ENCODE data around the gene TTYH2. TPM values are rescaled to one million over a fixed set of nuclear protein-coding genes. Genes with fewer than 3 reads are reported as not detected.

The TTYH2 gene
- polyA plus RNA-seq, 1 of the 3 experiments (the other 2 are of a cell fraction) = 16.1 TPM

DNA sequence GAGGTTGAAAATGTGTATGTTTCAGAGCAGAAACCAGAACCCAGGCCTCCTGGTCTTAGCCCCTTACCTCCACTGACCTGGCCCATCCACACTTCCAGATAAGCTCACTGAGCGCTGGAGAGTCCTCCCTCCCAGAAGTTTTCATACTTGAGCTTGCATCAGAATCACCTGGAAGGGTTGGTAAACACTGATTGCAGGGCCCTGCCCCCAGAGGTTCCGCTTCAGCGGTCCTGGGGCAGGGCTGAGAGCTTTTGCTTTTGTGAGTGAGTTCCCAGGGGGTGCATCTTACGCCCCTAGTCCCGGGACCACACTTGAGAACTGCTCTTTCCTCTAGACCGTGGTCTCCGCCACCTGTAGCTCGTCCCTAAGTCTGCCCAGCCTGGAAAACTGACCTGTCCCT lies 20.6 kb downstream of the TTYH2 start:
- no peaks in the 10 kb centered on the region for H3F3A ChIP-seq (replicated peaks; ENCODE audit: insufficient read depth)
- DNase-seq = no peak
- POLR2A ChIA-PET = interaction anchor here (0.7 to 0.9 kb wide), 2 partner anchors 9 to 144 kb away, joined by 3 read pairs; no protein-coding TSS in a partner anchor
- no peaks in the 10 kb centered on the region for H3K36me3 ChIP-seq (replicated peaks in 1 of 2; ENCODE audit: control insufficient read depth in 1 of 2, insufficient read depth in 2 of 2, low read length in 1 of 2)
- H3K9me3 ChIP-seq = no peaks in the 10 kb centered on the region
- WGBS (ENCODE audit: low lambda C conversion rate) = 86% methylated on average over 8 of the region's 8 CpGs
- H3K4me3 ChIP-seq (ENCODE audit: low read depth in 2 of 2, low read length in 1 of 2) = no peak overlapping the region
- no peaks in the 10 kb centered on the region for H4K20me1 ChIP-seq (ENCODE audit: insufficient read depth)
- no peaks in the 10 kb centered on the region for H3K27me3 ChIP-seq (ENCODE audit: insufficient read depth)
- H2AFZ ChIP-seq (ENCODE audit: low read depth) = no peak overlapping the region
- no peak overlapping the region for H3K4me2 ChIP-seq
- H3K4me1 ChIP-seq (ENCODE audit: control insufficient read depth in 1 of 2, insufficient read depth in 2 of 2, low read depth in 1 of 2, low read length in 1 of 2) = peaks cover 0 to 8% of the 10 kb centered on the region in 2 experiments; a peak in 1 of 4 replicates
- no peak overlapping the region for H3K9ac ChIP-seq
- H3K79me2 ChIP-seq (ENCODE audit: insufficient read depth) = no peaks in the 10 kb centered on the region
- no peak for TF ChIP-seq RCOR1 (IDR thresholded peaks at IDR 0.05; ENCODE audit: low read length)
- TF ChIP-seq MEF2A (IDR thresholded peaks at IDR 0.05; ENCODE audit: borderline replicate concordance, low read depth) = no peak
- no peak for TF ChIP-seq GABPA (IDR thresholded peaks at IDR 0.05; ENCODE audit: low read depth)
- no peak for TF ChIP-seq MXI1 (IDR thresholded peaks at IDR 0.05; ENCODE audit: low read depth, low read length)
- no peak for TF ChIP-seq USF1 (IDR thresholded peaks at IDR 0.05; ENCODE audit: borderline replicate concordance, low read depth)
- TF ChIP-seq GATA2 (CRISPR knock-in tag; IDR thresholded peaks at IDR 0.05) = no peak
- TF ChIP-seq CHD2 (IDR thresholded peaks at IDR 0.05; ENCODE audit: low read length, partially characterized antibody) = no peak
- TF ChIP-seq IRF3 (IDR thresholded peaks at IDR 0.05; ENCODE audit: low read depth, low read length) = no peak
- TF ChIP-seq, protein P1, sequence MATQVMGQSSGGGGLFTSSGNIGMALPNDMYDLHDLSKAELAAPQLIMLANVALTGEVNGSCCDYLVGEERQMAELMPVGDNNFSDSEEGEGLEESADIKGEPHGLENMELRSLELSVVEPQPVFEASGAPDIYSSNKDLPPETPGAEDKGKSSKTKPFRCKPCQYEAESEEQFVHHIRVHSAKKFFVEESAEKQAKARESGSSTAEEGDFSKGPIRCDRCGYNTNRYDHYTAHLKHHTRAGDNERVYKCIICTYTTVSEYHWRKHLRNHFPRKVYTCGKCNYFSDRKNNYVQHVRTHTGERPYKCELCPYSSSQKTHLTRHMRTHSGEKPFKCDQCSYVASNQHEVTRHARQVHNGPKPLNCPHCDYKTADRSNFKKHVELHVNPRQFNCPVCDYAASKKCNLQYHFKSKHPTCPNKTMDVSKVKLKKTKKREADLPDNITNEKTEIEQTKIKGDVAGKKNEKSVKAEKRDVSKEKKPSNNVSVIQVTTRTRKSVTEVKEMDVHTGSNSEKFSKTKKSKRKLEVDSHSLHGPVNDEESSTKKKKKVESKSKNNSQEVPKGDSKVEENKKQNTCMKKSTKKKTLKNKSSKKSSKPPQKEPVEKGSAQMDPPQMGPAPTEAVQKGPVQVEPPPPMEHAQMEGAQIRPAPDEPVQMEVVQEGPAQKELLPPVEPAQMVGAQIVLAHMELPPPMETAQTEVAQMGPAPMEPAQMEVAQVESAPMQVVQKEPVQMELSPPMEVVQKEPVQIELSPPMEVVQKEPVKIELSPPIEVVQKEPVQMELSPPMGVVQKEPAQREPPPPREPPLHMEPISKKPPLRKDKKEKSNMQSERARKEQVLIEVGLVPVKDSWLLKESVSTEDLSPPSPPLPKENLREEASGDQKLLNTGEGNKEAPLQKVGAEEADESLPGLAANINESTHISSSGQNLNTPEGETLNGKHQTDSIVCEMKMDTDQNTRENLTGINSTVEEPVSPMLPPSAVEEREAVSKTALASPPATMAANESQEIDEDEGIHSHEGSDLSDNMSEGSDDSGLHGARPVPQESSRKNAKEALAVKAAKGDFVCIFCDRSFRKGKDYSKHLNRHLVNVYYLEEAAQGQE (IDR thresholded peaks at IDR 0.05; ENCODE audit: low read depth, low read length) = no peak
- no peak for TF ChIP-seq SIN3A (IDR thresholded peaks at IDR 0.05; ENCODE audit: borderline replicate concordance, low read depth, low read length)
- TF ChIP-seq EP300 (IDR thresholded peaks at IDR 0.05; ENCODE audit: borderline replicate concordance in 1 of 2, low read depth in 1 of 2, low read length in 1 of 2) = no peak
- TF ChIP-seq TEAD4 (IDR thresholded peaks at IDR 0.05; ENCODE audit: borderline replicate concordance, insufficient read depth) = no peak
- no peak for TF ChIP-seq MAX (IDR thresholded peaks at IDR 0.05; ENCODE audit: low read depth)
- no peak for TF ChIP-seq FOXJ3 (CRISPR knock-in tag; IDR thresholded peaks at IDR 0.05)
- TF ChIP-seq EZH2phosphoT487 (IDR thresholded peaks at IDR 0.05; ENCODE audit: borderline replicate concordance, low read depth) = no peak
- TF ChIP-seq RFX5 (IDR thresholded peaks at IDR 0.05; ENCODE audit: low read length) = no peak
- TF ChIP-seq TAF1 (IDR thresholded peaks at IDR 0.05; ENCODE audit: borderline replicate concordance, low read depth, low read length) = no peak
- H3K9me2 ChIP-seq = no peaks in the 10 kb centered on the region
- CTCF ChIA-PET = interaction anchor here (0.6 to 1.8 kb wide), 4 partner anchors 9 to 528 kb away, joined by 3 to 9 read pairs (median 6); no protein-coding TSS in a partner anchor
- no peak overlapping the region for H3K27ac ChIP-seq (ENCODE audit: low read depth in 2 of 2, low read length in 1 of 2)

All from SK-N-SH (cell line).